GM20431 (cell line): ENCODE measurements around the gene ZCCHC2.

ENCODE experiments used
- in situ Hi-C: fragments of 300-500 bp; cut with MseI, MboI; formaldehyde crosslinking; loops from one replicate; pipeline ENCODE4 v1.15.0; 2020; ENCODE audit warnings: low sequenced_read_pairs; ENCODE audit not compliant: unreplicated experiment

The ZCCHC2 gene

DNA sequence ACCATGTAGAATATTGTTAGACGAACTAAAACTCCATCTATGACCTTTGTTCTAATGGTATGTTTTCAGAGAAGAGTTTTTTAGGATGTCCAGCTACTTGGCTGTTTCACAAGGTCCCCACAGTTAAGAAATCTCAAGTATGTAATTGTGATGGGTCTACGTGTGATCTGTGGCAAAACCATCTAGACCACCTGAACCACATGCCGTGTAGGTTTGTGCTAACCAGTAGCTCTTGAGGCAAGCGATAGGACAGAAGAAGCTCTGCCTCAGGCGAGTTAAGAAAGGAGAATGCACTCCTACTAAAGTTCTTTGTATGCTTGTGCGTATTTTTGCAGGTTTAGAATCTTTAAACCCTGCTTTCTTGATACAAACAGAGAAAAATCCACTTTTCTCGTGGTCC, 13.2 kb downstream of the ZCCHC2 start:
- in situ Hi-C loops = loop anchor here (25.0 kb wide), 1 partner anchor 349 kb away; the partner anchor contains the start of genes PIGN and RELCH

DNA sequence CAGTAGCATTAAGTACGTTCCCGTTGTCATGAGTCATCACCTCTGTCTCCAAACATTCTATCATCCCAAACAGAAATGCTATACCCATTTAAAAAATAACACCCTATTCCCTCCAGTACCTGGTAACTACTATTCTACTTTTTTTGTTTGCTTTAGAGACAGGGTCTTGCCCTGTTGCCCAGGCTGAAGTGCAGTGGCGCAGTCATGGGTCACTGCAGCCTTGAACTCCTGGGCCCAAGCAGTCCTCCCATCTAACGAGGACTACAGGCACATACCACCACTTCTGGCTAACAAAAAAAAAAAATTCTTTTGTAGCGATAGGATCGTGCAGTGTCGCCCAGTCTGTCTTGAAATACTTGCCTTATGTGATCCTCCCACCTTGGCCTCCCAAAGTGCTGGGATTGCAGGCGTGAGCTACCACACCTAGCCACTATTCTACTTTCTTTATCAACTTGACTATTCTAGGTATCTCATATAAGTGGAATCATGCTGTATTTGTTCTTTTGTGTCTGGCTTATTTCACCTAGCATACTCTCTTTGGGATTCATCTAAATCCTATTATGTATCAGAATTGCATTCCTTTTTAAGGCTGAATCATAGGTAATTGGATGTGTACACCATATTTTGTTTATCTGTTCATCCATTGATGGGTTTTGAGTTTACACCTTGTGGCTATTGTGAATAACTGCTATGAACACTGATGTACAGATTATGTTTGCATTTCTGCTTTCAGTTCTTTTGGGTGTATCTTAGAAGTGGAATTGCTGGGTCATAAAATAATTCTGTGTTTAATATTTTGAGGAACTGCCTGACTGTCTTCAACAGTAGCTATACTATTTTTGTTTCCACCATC, 14.4 kb downstream of the ZCCHC2 start:
- in situ Hi-C loops = loop anchor here (25.0 kb wide), 1 partner anchor 350 kb away; the partner anchor contains the start of genes PIGN and RELCH

DNA sequence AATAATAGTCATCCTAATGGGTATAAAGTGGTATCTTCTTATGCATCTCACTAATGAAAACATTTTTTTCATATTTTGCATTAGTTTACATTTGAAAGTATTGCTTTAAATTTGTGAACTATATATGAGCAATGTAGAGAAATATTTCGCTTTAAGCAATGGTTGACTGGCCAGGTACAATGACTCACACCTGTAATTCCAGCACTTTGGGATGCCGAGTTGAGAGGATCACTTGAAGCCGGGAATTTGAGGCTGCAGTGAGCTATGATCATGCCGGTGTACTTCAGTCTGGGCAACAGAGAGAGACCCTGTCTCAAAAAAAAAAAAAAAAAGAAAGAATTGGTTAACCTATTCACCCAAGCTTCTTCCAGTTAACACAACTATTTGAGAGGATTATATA, 15.1 kb downstream of the ZCCHC2 start:
- in situ Hi-C loops = loop anchor here (25.0 kb wide), 1 partner anchor 351 kb away; the partner anchor contains the start of genes PIGN and RELCH

DNA sequence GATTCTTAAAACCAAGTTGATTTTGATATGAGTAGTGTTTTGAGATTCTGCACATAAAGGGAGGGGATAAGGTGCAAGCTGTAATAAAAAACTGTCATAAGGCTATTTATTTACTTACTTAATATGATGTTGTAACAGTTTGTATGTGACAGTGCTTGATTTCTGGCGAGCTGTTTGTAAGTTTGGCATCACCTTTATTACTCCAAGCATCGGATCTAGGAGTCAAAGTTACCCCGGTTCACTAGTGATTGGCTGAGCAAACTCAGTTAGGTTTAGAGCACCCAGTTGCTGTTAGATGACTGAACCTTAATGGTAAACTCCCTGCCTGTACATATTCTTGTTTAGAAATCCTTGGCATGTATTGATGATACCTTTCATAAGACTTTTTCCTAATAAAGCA, 16.1 kb downstream of the ZCCHC2 start:
- in situ Hi-C loops = loop anchor here (25.0 kb wide), 1 partner anchor 352 kb away; the partner anchor contains the start of genes PIGN and RELCH

DNA sequence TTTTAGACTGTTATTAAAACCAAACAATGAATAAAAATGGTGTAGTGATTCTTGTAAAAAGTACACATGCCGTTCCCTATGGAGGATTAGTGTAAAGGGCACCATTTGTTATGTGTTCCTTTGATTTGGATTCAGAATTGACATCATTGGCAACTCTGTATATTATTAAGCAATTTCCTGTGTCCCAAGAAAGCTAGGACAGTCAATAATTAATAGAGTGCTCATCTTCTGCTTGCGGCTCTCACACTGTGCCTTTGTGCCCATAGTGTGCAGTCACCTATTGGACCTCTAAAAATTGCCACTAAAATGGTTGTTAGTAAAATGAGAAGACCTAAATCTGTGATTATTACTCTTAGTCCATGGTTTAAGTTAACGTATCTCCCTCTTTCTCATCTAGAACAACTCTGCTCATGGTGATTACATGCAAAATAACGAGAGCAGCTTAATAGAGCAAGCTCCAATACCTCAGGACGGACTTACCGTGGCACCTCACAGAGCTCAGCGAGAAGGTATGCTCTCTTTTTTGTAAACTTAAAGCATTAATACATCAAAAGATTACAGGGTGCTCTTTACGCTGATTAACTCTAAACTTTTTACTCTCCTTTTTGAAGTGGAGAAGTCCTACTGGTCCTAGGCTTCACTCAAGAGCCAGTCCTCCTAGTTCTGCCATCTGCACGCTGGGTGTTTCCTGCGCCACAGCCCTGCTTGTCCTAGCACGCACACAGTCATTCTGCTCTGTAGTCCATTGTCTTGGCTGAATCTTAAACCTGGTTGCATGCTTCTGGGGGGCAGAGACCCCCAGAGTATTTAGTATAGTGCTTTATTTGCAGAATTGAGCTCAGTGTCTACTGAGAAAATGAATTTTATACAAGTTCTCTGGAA, 16.7 kb downstream of the ZCCHC2 start:
- in situ Hi-C loops = loop anchor here (25.0 kb wide), 1 partner anchor 352 kb away; the partner anchor contains the start of genes PIGN and RELCH

DNA sequence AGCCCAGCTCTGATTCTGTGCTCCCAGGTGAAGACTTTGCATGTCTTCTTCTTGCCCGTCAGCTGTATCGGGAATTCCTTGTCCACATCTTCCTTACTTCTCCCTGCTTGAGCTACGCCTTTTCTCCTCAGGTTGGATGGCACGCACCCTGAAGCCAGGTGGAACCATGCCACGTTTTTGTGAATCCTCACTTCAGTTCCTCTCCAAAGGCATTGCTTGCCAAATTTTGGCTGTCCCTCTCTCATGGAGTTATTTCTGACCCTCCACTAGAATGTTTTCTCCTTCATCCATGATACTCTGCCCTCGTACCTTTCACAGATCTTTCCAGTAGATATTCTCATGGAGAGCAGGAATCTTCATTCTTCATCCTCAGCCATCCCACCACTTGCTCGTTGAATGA, 20.2 kb downstream of the ZCCHC2 start:
- in situ Hi-C loops = loop anchor here (25.0 kb wide), 1 partner anchor 356 kb away; the partner anchor contains the start of genes PIGN and RELCH

DNA sequence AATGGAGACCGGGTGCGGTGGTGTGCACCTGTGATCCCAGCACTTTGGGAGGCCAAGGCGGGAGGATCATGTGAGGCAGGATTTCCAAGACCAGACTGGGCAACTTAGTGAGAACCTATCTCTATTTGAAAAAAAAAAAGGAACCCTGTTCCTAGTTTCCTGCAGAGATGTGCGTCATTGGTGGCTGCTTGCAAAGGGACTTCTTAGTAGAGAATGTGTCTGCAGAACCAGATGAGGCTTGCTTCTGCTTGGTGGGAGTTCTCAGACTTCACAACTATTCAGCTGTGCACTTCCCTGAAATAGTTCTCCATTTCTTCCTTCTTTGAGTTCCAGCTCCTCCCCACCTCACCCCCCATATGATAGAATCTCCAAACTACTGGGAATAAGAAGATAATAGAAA, 22.3 kb downstream of the ZCCHC2 start:
- in situ Hi-C loops = loop anchor here (25.0 kb wide), 1 partner anchor 358 kb away; the partner anchor contains the start of genes PIGN and RELCH

DNA sequence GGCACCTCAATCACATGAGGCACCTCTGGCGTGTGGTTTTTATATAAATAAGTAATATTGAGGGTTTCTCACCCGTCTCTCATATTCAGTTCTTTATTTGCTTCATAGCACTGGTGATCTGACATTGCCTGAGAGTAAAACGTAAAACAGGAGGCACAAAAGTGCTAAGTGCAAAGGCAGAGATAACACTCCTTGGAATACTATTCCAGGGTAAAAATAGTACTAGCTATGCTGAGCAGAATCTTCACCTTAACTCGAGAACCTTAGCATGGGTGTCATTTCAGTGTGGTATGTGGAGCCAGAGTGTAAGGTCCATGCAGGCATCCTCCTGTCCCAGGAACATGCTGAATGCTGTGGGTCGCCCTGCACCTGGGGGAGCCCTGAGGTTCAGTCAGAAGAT, 26.9 kb downstream of the ZCCHC2 start:
- in situ Hi-C loops = loop anchor here (25.0 kb wide), 1 partner anchor 362 kb away; the partner anchor contains the start of genes PIGN and RELCH

DNA sequence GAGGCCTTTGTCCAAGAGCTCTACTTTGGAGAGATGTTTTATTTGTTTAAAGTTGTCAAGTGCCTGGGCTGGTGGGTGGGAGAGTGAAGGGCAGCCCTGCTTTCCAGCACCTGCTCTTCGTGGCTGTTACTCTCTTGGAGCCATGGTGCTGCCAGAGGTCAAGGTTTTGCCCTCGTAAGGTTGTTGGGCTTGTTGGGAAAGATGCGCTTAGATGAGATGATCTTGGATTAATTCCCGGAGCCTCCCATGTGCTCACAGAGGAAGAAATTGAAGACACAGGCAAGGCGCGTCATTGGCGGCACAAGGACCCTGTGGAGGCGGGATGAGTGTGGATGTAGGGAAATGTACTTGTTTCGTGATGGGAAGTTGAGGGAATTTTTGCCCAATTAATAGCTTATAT, 27.9 kb downstream of the ZCCHC2 start:
- in situ Hi-C loops = no loop called here

DNA sequence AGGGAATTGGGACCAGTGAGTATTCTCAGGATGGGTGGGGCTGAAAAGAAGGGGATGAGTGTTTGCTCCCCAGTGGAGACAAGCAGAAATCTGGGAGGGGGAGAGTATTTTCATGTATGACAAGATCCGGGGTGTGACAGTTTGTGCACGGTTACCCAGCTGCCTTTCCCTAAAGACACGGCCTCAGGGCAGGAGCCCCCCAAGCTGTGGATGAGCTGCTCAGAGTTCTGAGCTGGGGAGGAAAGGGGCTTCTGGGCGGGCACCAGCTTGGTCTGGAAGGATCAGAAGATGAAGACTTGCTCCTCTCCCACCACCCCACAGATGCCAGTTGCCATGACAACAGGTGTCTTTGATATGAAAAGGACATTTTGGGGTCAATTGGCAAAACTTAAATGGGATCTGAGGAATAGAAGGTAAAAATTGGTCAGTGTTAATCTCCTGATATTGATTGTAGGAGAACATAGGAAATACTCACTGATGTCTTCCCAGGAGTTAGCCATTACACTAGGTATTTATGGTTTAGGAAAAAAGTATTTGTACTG, 29.2 kb downstream of the ZCCHC2 start:
- in situ Hi-C loops = no loop called here

DNA sequence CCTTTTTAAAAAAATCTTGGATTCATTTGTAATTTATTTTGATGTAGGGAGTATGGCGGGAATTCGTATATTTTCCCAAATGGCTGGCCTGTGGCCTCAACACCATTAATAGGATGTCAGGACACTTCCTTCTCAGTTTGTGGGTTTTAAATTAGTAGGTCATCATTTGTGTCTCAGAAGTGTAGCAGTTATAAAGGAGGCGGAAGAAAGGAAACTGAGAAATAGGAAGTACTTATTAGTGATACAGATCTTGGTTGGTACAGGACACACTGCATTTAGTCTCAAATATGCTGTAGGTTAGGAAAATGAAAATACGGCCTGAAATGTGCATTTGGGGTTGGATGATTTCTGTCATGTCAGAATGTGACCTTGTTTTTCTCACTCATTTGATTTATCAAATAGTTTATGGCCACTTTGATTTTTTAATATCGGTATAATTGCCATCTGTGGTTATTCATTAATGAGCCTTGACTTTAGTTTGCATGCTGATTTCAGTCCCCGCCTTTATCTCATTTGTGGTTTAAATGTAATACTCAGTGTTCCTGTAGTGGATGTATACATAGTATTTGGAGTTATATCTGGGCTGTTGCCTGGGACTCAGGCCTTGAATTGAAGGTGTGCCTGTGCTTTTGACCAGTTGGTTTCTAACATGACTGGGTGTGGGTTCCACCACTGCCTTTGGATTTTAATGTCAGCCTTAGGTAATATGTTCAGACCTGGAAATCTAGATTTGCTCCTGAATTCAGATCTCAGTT, 31.4 kb downstream of the ZCCHC2 start:
- in situ Hi-C loops = no loop called here

DNA sequence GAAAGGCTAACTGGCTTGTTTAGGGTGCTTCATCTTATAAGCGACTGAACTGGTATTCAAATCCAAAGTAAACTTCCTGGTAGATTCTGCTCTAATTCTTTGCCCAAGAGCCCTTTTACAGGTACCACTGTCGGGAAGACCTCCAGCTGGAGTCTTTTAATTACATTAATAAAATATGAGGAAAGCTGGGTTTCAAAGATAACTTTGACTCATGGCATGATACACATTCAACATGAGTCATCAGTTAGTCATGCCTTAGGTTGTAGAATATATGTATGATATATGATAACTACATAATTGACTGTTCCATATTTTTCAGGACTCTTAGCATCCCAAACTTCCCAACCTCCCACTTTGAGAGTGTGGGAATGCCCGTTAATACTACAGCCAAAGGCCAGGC, 32.3 kb downstream of the ZCCHC2 start:
- in situ Hi-C loops = no loop called here

DNA sequence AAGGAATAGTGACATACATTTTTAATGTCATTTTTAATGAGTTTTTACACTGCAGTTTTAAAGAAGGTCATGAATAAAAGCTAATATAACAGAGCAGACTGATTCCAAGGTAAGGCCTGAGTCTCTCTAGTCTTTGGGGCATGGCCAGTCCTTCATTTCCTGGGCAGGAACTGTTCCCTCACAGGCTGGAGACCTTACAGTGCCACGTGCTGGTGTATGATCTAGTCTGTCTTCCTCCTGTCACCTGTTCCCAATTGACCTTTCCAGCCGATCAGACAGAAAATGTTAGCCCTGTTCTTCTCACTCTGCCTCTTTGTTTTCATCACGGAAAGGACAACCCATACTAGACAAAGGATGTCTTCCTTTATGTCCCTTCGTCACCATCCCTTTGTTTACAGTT, 33.6 kb downstream of the ZCCHC2 start:
- in situ Hi-C loops = no loop called here

DNA sequence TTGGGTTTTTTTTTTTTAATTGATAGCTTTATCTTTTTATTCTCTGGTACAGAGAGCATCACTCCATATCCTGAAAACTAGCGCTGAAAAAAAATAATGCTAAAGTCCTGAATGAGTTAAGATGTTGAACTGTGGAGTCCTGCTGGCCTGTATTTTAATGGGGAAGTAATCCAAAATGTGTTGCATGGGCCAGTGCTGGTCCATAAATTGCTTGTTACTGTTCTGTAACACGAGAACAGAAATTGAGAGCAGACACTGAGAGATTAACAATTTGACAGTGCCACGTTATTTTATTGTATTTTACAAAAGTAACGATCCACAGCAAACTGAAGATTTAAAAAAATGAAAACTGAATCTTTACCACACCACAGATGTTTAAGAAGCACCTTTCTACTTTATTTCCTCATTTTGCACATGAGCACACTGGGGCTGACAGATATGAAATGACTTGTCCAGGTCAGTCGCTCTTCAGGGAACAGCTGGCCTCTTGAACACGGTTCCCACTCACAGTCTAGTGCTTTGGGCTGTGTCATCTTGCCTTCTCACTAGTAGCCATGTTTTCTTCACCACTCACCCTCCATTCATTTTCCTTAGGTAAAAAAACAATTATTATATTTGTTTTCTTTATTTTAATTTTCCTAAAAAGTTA, 35.3 kb downstream of the ZCCHC2 start:
- in situ Hi-C loops = no loop called here

DNA sequence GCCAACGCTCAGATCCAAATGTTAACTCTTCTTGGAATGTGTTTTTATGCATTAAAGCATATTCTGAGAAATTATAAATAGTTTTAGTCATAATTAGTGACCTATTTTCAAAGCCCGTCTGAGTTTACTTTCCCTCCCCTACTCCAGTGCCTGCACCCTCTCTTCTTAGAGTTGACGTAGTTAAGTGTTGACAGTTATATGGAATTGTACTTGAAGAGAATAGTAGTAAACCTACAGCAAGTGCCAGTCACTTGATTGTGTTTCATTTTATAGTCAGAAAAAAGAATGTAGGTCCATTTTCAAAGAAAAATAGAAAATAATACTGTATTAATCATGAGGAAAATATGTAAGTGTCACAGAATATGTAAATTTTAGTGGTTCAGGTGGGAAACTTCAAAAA, 41.2 kb downstream of the ZCCHC2 start:
- in situ Hi-C loops = no loop called here

DNA sequence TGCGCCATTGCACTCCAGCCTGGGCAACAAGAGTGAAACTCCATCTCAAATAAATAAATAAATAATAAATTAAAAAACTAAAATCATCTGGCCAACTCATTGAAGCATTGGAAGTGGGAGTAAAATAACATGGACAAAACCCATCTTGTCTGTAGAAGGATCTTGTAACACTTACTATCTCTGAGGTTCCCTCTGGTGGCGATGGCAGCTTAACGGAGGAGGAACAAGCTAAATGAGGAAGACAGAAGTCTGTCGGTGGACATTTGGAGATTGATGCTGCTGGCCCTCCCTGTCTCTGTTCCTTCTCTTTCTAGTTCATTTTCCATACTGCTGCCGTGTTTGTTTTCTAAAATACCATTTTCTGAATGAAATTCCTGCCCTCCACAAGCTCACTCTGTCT, 43.4 kb downstream of the ZCCHC2 start:
- in situ Hi-C loops = no loop called here

DNA sequence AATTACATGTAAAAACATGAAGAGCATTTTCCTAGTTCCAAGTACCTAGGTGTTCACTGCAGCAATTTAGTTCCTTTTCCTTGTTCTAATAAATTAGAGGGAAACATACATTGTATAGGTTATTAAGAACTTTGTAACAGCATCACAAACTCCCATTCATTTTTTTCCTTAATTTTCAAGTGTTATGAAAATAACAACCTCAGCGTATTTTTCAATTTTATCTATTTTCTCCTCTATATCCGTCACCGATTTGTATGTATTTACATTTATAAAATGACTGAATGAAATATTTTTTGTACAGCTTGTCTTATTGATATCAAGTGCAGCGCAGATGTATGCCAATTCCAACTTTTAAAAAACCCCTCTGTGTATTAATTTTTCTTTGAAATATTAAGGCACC, 44.0 kb downstream of the ZCCHC2 start:
- in situ Hi-C loops = no loop called here

DNA sequence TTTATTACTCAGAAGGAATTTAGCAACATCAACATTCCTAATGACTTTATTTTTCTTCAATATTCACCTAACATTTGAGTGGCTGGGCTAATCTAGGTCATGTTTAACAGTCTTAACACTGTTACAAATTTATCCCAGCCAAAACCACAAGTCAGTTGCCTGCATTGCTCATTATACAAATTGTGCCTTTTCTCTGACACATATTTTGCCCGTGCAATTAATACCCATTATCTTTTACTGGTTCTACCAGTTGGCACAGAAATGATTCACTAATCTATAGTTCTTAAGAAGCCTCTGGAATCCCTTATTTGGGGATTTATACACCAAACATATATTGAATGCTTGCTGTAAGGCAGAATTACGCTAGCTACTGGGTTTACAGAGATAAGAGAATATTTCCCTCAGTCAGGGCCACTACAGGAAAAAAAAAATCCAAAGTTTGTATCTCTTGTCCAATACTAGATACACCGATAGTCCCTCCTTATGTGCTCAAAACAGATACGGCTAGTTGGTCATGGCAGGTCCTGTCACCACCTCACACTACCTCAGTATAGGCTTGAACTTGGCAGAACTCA, 46.3 kb downstream of the ZCCHC2 start:
- in situ Hi-C loops = no loop called here

DNA sequence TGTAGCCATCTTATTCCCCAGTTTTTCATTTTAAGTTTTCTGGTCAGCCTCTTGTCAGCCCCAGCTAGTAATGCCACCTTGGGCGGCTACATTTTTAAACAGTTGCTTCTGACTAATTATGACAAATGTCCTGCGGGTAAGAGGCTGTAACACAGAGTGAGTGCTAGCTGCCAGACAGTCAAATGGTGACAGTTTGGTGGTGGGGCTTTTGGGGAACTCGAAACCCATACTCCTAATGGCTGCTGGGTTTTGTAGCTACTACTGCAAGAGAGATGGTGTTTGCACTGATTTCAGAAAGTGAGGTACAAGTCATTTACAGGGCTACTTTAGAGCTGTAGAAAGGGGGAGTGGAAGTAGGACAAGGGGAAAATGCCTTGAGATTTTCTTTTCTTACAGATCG, 48.2 kb downstream of the ZCCHC2 start:
- in situ Hi-C loops = no loop called here
